H1 (cell line): ENCODE data around the gene PAX5. TPM values are rescaled to one million over a fixed set of nuclear protein-coding genes. Genes with fewer than 3 reads are reported as not detected.

Experiments used
- CTCF ChIA-PET: fragments of 300-600 bp; sonication (Branson Sonifier 250); formaldehyde crosslinking; loops from one replicate; lab custom pipeline; 2021; ENCODE audit not compliant: partially characterized antibody; lab: Charles Lee
- POLR2A ChIA-PET: fragments of 300-600 bp; sonication (Branson Sonifier 250); formaldehyde crosslinking; loops from one replicate; lab custom pipeline; 2021; ENCODE audit warnings: inconsistent platforms; ENCODE audit not compliant: partially characterized antibody; lab: Charles Lee
- DNase-seq, 2 experiments: peaks; one replicate each; pipeline versions ENCODE4 v3.0.0 to v3.0.0-alpha.2; 2010 to 2022; ENCODE audit warnings: low spot score in 2 of 2, low read depth in 1 of 2, mixed read lengths in 1 of 2
- FAIRE-seq: peaks from 2 replicates; lab custom pipeline; 2011; peaks lifted over from hg19 to GRCh38; lab: Jason Lieb, UNC
- H2AFZ ChIP-seq: 2 replicates; pipeline ENCODE4 v1.8.1; 2012; ENCODE audit warnings: low read length, inconsistent platforms
- H2AK5ac ChIP-seq: 2 replicates; pipeline ENCODE4 v1.6.1; 2013; ENCODE audit warnings: low read depth, low read length
- H2BK120ac ChIP-seq: replicated peaks from 2 replicates; pipeline ENCODE3; 2013; ENCODE audit warnings: low read depth, low read length, inconsistent platforms
- H2BK12ac ChIP-seq: 2 replicates; pipeline ENCODE4 v1.6.1; 2013; ENCODE audit warnings: low read depth, low read length
- H2BK15ac ChIP-seq: 2 replicates; pipeline ENCODE4 v1.6.1; 2013; ENCODE audit warnings: low read length
- H2BK20ac ChIP-seq: 2 replicates; pipeline ENCODE4 v1.6.1; 2013; ENCODE audit warnings: low read length
- H2BK5ac ChIP-seq: 2 replicates; pipeline ENCODE4 v1.6.1; 2013; ENCODE audit warnings: low read depth, low read length
- H3K14ac ChIP-seq: 2 replicates; pipeline ENCODE4 v1.6.1; 2013; ENCODE audit warnings: inconsistent platforms; ENCODE audit not compliant: insufficient read length
- H3K18ac ChIP-seq: 2 replicates; pipeline ENCODE4 v1.6.1; 2013; ENCODE audit warnings: low read length; ENCODE audit errors: extremely low read depth
- H3K23ac ChIP-seq: 2 replicates; pipeline ENCODE4 v1.6.1; 2013; ENCODE audit warnings: inconsistent platforms; ENCODE audit not compliant: insufficient read length
- H3K23me2 ChIP-seq: 2 replicates; pipeline ENCODE4 v1.6.1; 2013; ENCODE audit warnings: low read depth, low read length
- H3K27ac ChIP-seq: 2 replicates; pipeline ENCODE4 v1.6.1; 2011; ENCODE audit warnings: low read depth, low read length, inconsistent platforms
- H3K27me3 ChIP-seq, 4 experiments: replicated peaks in 1 of 4; 1 replicate in 1 of 4; 2 replicates in 3 of 4; pipeline versions ENCODE4 v1.6.1 to v1.8.1; 2011 to 2013; ENCODE audit warnings: low read length in 3 of 4, mild to moderate bottlenecking in 3 of 4, inconsistent platforms in 2 of 4, mixed read lengths in 2 of 4, moderate library complexity in 1 of 4; ENCODE audit not compliant: control insufficient read depth in 3 of 4, insufficient read depth in 3 of 4; ENCODE audit errors: extremely low read depth in 1 of 4
- H3K36me3 ChIP-seq, 4 experiments: 2 replicates each; pipeline versions ENCODE4 v1.6.1 to v1.8.1; 2011 to 2013; ENCODE audit warnings: mild to moderate bottlenecking in 4 of 4, low read length in 3 of 4, moderate library complexity in 2 of 4, control low read depth in 1 of 4, inconsistent platforms in 1 of 4; ENCODE audit not compliant: insufficient read depth in 4 of 4, control insufficient read depth in 2 of 4
- H3K4ac ChIP-seq: replicated peaks from 2 replicates; pipeline ENCODE3; 2013; ENCODE audit warnings: low read length, low read depth, mixed read lengths, inconsistent platforms; ENCODE audit not compliant: insufficient read length
- H3K4me1 ChIP-seq, 4 experiments: replicated peaks in 1 of 4; 1 replicate in 1 of 4; 2 replicates in 3 of 4; pipeline versions ENCODE4 v1.6.1 to v1.8.1; 2011 to 2013; ENCODE audit warnings: low read length in 3 of 4, inconsistent platforms in 2 of 4, mixed read lengths in 1 of 4; ENCODE audit not compliant: insufficient read depth in 4 of 4, control insufficient read depth in 3 of 4
- H3K4me2 ChIP-seq, 2 experiments: 2 replicates each; pipeline versions ENCODE4 v1.6.1 to v1.8.1; 2011 to 2013; ENCODE audit warnings: low read depth in 2 of 2, low read length in 2 of 2, control low read depth in 1 of 2, inconsistent platforms in 1 of 2, mild to moderate bottlenecking in 1 of 2; ENCODE audit not compliant: insufficient read depth in 1 of 2
- H3K4me3 ChIP-seq, 4 experiments: fragments of 200-600, 300-600 bp in 1 of 4; sonication (generic), shearing (Covaris generic), sonication (Bioruptor Twin) in 1 of 4; 2 replicates each; pipeline versions ENCODE4 v1.5.1 to v1.8.1; 2011 to 2016; ENCODE audit warnings: low read length in 4 of 4, low read depth in 3 of 4, control low read depth in 2 of 4, inconsistent platforms in 2 of 4, mild to moderate bottlenecking in 2 of 4, mixed read lengths in 1 of 4, moderate library complexity in 1 of 4; ENCODE audit not compliant: insufficient read depth in 2 of 4; ENCODE audit errors: extremely low read depth in 1 of 4
- H3K56ac ChIP-seq: replicated peaks from 2 replicates; pipeline ENCODE3; 2013; ENCODE audit warnings: low read depth, mild to moderate bottlenecking, mixed read lengths, low read length, inconsistent platforms; ENCODE audit not compliant: insufficient read length
- H3K79me1 ChIP-seq: 2 replicates; pipeline ENCODE4 v1.6.1; 2013; ENCODE audit warnings: low read depth, low read length, control low read depth
- H3K79me2 ChIP-seq, 2 experiments: 2 replicates each; pipeline versions ENCODE4 v1.6.1 to v1.8.1; 2012 to 2013; ENCODE audit warnings: low read length in 2 of 2, mild to moderate bottlenecking in 2 of 2, inconsistent platforms in 1 of 2; ENCODE audit not compliant: insufficient read depth in 2 of 2, control insufficient read depth in 1 of 2
- H3K9ac ChIP-seq, 4 experiments: replicated peaks in 1 of 4; 1 replicate in 1 of 4; 2 replicates in 3 of 4; pipeline versions ENCODE4 v1.6.1 to v1.8.1; 2011 to 2013; ENCODE audit warnings: low read depth in 3 of 4, low read length in 3 of 4, control low read depth in 2 of 4, mild to moderate bottlenecking in 2 of 4, moderate library complexity in 2 of 4, inconsistent platforms in 1 of 4; ENCODE audit errors: extremely low read depth in 1 of 4
- H3K9me3 ChIP-seq, 2 experiments: 2 replicates each; pipeline versions ENCODE4 v1.6.1 to v1.8.1; 2012 to 2013; ENCODE audit warnings: mild to moderate bottlenecking in 2 of 2, moderate library complexity in 2 of 2, control low read depth in 1 of 2, inconsistent platforms in 1 of 2, low read depth in 1 of 2, low read length in 1 of 2, mixed read lengths in 1 of 2; ENCODE audit not compliant: insufficient read depth in 2 of 2
- H4K20me1 ChIP-seq, 2 experiments: replicated peaks in 1 of 2; 2 replicates each; pipeline versions ENCODE3 to v1.8.1; 2011 to 2013; ENCODE audit warnings: inconsistent platforms in 2 of 2, low read length in 2 of 2, mild to moderate bottlenecking in 1 of 2; ENCODE audit not compliant: insufficient read depth in 2 of 2, control insufficient read depth in 1 of 2
- H4K5ac ChIP-seq: 2 replicates; pipeline ENCODE4 v1.6.1; 2013; ENCODE audit warnings: low read length, low read depth, mixed read lengths, inconsistent platforms; ENCODE audit not compliant: insufficient read length
- H4K8ac ChIP-seq: 2 replicates; pipeline ENCODE4 v1.8.0; 2013; ENCODE audit warnings: mild to moderate bottlenecking, moderate library complexity, low read length, inconsistent platforms; ENCODE audit not compliant: insufficient read depth; ENCODE audit errors: extremely low read depth
- H4K91ac ChIP-seq: replicated peaks from 2 replicates; pipeline ENCODE3; 2013; ENCODE audit warnings: low read length, mixed read lengths, inconsistent platforms; ENCODE audit not compliant: insufficient read length
- PHF8 ChIP-seq: fragments of 200-600 bp; sonication (generic); conservative IDR thresholded peaks from 2 replicates; pipeline ENCODE4 v1.7.1; 2012; ENCODE audit warnings: low read depth, mild to moderate bottlenecking, inconsistent platforms, low read length, moderate library complexity
- POLR2AphosphoS5 ChIP-seq: IDR thresholded peaks from 2 replicates; pipeline ENCODE4 v1.6.1; 2011; ENCODE audit warnings: low read depth, low read length
- RAD21 ChIP-seq, 2 experiments: IDR thresholded peaks in 1 of 2; conservative IDR thresholded peaks in 1 of 2; 2 replicates each; pipeline ENCODE4 v1.6.1; 2011; ENCODE audit warnings: low read depth in 2 of 2, low read length in 2 of 2, improper control_type of control experiment in 1 of 2, inconsistent platforms in 1 of 2, mild to moderate bottlenecking in 1 of 2, moderate library complexity in 1 of 2
- SIN3A ChIP-seq, 2 experiments: IDR thresholded peaks in 1 of 2; conservative IDR thresholded peaks in 1 of 2; 2 replicates each; pipeline ENCODE4 v1.6.1; 2011 to 2012; ENCODE audit warnings: low read length in 2 of 2, improper control_type of control experiment in 1 of 2, low read depth in 1 of 2, mild to moderate bottlenecking in 1 of 2
- SP1 ChIP-seq: IDR thresholded peaks from 2 replicates; pipeline ENCODE4 v1.6.1; 2011; ENCODE audit warnings: low read depth, low read length
- SRF ChIP-seq: IDR thresholded peaks from 2 replicates; pipeline ENCODE4 v1.6.1; 2011; ENCODE audit warnings: mild to moderate bottlenecking, low read depth, low read length, moderate library complexity
- TCF12 ChIP-seq: IDR thresholded peaks from 2 replicates; pipeline ENCODE4 v1.6.1; 2011; ENCODE audit warnings: low read depth, mild to moderate bottlenecking, low read length
- YY1 ChIP-seq: IDR thresholded peaks from 2 replicates; pipeline ENCODE4 v1.6.1; 2011; ENCODE audit warnings: low read depth, mild to moderate bottlenecking, low read length
- WGBS, 2 experiments: shearing (Covaris generic) in 1 of 2; methylation state at CpG; one replicate each; pipeline versions ENCODE4 v1.1.6 to v1.1.7; 2013 to 2015; ENCODE audit warnings: low lambda C conversion rate in 2 of 2, mixed read lengths in 2 of 2, inconsistent platforms in 1 of 2, low coverage in 1 of 2, missing lambda C conversion rate in 1 of 2; ENCODE audit not compliant: insufficient replicate concordance in 2 of 2, insufficient coverage in 1 of 2, insufficient read length in 1 of 2; ENCODE audit errors: extremely low coverage in 1 of 2, missing lambda C conversion rate in 1 of 2; 5-methylcytosine and 5-hydroxymethylcytosine counted together
- polyA plus RNA-seq, 7 experiments: library from polyadenylated mRNA; depleted of rRNA in 3 of 7; stranded (reverse) in 5 of 7; unstranded in 2 of 7; fragments of >200 nt in 5 of 7; fragments of 200-250 nt in 2 of 7; gene quantifications; 1 replicate in 5 of 7; 2 replicates in 1 of 7; 4 replicates in 1 of 7; pipeline versions ENCODE4 v1.2.1 to v1.2.3, GENCODE V29; 2011 to 2013; ENCODE audit warnings: missing spikeins in 2 of 7, mixed read lengths in 2 of 7
- total RNA-seq: library from RNA; stranded (reverse); fragmentation: NEBNext Ultra II Directional; extraction: Animal tissue kit (Norgen Biotek cat#: 25700); gene quantifications from 2 replicates; pipeline ENCODE4 v1.2.1, GENCODE V29; 2021

The PAX5 gene
- total and polyA plus RNA-seq, 2 of the 8 experiments (the other 6 are each of a cell fraction or from before 2014, with no cell fraction given) = 0.29 to 0.43 TPM

DNA sequence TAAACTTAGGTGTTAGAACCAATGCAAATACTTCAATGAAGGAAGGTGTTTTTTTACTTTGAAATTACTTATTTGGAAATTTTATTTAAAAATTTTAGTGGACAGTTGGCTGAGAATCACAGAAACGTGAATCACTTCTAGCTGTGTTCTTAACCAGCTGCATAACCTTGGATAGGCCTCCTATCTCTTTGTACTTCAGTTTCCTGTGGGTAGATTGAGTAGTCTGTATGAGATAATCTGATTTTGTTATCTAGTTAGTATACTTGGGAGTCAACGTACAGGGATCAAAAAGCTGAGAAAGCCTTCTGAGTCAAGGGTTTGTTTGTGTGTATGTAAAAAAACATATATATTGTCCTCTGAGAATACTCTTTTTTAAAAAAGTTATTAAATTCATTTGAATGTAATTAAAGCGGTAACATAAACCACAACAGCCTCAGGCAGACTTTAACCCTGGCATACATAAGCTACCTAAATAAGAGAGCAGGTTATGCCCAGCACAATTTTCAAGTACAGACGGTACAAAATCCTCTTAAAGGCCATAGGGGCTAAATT is 48.2 kb upstream of the PAX5 start:
- no peak overlapping the region for H3K18ac ChIP-seq
- H3K27ac ChIP-seq = no peak overlapping the region
- peaks cover 0 to 3% of the 10 kb centered on the region in 2 experiments for H4K20me1 ChIP-seq
- no peak overlapping the region for H3K4me3 ChIP-seq
- peaks cover 2% of the 10 kb centered on the region; the same call in 1 of the 2 replicates for H3K23me2 ChIP-seq
- no peak overlapping the region for H3K23ac ChIP-seq
- FAIRE-seq (no peak), DNase-seq (no peak)
- peaks cover 3% of the 10 kb centered on the region for H3K79me1 ChIP-seq
- H2BK12ac ChIP-seq = no peak overlapping the region
- no peak overlapping the region for H3K9ac ChIP-seq
- peaks cover 0 to 3% of the 10 kb centered on the region in 2 experiments; a peak in 1 of 4 replicates for H3K9me3 ChIP-seq
- no peak overlapping the region for H2BK20ac ChIP-seq
- no peak overlapping the region for H3K56ac ChIP-seq
- H3K14ac ChIP-seq = no peak overlapping the region
- peaks cover 2 to 10% (median 9%) of the 10 kb centered on the region in 4 experiments; a peak in 6 of 7 replicates for H3K27me3 ChIP-seq
- H3K4me2 ChIP-seq = no peak overlapping the region
- CTCF ChIA-PET = interaction anchor here (0.7 to 0.8 kb wide), 2 partner anchors 16 to 788 kb away, joined by 3 read pairs; no protein-coding TSS in a partner anchor
- H3K79me2 ChIP-seq = peaks cover 0 to 43% of the 10 kb centered on the region in 2 experiments; a peak in 2 of 4 replicates
- 81% methylated on average over 4 of the region's 4 CpGs; no CpG with 5 or more reads in 1 of the 2 experiments for WGBS, 2 experiments
- H3K4ac ChIP-seq = no peak overlapping the region
- peaks cover 3 to 8% (median 7%) of the 10 kb centered on the region in 4 experiments; a peak in 6 of 8 replicates for H3K36me3 ChIP-seq
- H2BK15ac ChIP-seq = no peak overlapping the region
- no peak overlapping the region for H4K91ac ChIP-seq
- H2AFZ ChIP-seq = no peak overlapping the region
- H2BK5ac ChIP-seq = no peak overlapping the region
- H2AK5ac ChIP-seq = no peak overlapping the region
- POLR2A ChIA-PET = interaction anchor here (1.9 kb wide), 1 partner anchor 38 kb away, joined by 5 read pairs; the partner anchor contains the start of gene ZCCHC7
- no peak overlapping the region for H4K5ac ChIP-seq
- no peak overlapping the region for H4K8ac ChIP-seq
- H3K4me1 ChIP-seq = peaks cover 0 to 3% (median 0%) of the 10 kb centered on the region in 4 experiments; a peak in 2 of 7 replicates
- H2BK120ac ChIP-seq = no peak overlapping the region
- no peak for TF ChIP-seq YY1
- TF ChIP-seq SIN3A (conservative IDR thresholded peaks at IDR 0.05 in 1 of 2, IDR thresholded peaks at IDR 0.05 in 1 of 2; ENCODE audit: low read depth in 1 of 2, low read length in 2 of 2) = no peak
- no peak for TF ChIP-seq SP1
- no peak for TF ChIP-seq TCF12
- no peak for TF ChIP-seq SRF
- TF ChIP-seq POLR2AphosphoS5 = no peak
- no peak for TF ChIP-seq PHF8
- no peak for TF ChIP-seq RAD21 (IDR thresholded peaks at IDR 0.05 in 1 of 2, conservative IDR thresholded peaks at IDR 0.05 in 1 of 2; ENCODE audit: low read depth in 2 of 2, low read length in 2 of 2)
